GM12878 (cell line): ENCODE results near the gene ACOT6. TPM values are rescaled to one million over a fixed set of nuclear protein-coding genes. Genes with fewer than 3 reads are reported as not detected.
A peak's percentile ranks its signal among the peaks of the same experiment; 100 is the strongest.

ENCODE experiments used
- ATAC-seq: fragments of 200-7000 bp; cut with Tn5 transposase; 3 replicates; pipeline ENCODE4 v1.9.1; 2020; ENCODE audit warnings: mild to moderate bottlenecking, moderate library complexity
- BruUV-seq: library from RNA; stranded (reverse); fragments of 400-500 nt; replicated peaks from 2 replicates; lab custom pipeline; 2021; lab: Mats Ljungman, UMichigan
- CTCF ChIA-PET: fragments of 300-600 bp; sonication (Branson Sonifier 250); formaldehyde crosslinking; extraction: SDS; loops from one replicate; lab custom pipeline; 2021; ENCODE audit warnings: inconsistent platforms; lab: Yijun Ruan, JAX
- POLR2A ChIA-PET: fragments of 350-600 bp; formaldehyde crosslinking; extraction: SDS; loops from one replicate; lab custom pipeline; 2021; ENCODE audit warnings: inconsistent platforms; lab: Charles Lee
- RAD21 ChIA-PET: fragments of 300-600 bp; sonication (Branson Sonifier 250); formaldehyde crosslinking; loops from one replicate; lab custom pipeline; 2023; ENCODE audit warnings: antibody characterized with exemption; ENCODE audit not compliant: unreplicated experiment; lab: Charles Lee
- SMC1A ChIA-PET: fragments of 300-600 bp; sonication (Branson Sonifier 250); formaldehyde crosslinking; loops from one replicate; lab custom pipeline; 2023; ENCODE audit not compliant: unreplicated experiment, uncharacterized antibody; lab: Charles Lee
- DNase-seq: peaks from one replicate; pipeline ENCODE4 v3.0.0-alpha.2; 2011; ENCODE audit warnings: low read depth, low spot score
- FAIRE-seq: peaks from 3 replicates; lab custom pipeline; 2011; peaks lifted over from hg19 to GRCh38; lab: Jason Lieb, UNC
- H2AFZ ChIP-seq: 2 replicates; pipeline ENCODE4 v1.6.0; 2011; ENCODE audit warnings: low read depth, low read length, control low read depth; ENCODE audit not compliant: control insufficient read depth
- H3K27ac ChIP-seq: 2 replicates; pipeline ENCODE4 v1.5.1; 2011; ENCODE audit warnings: control low read depth; ENCODE audit not compliant: control insufficient read depth, insufficient read depth
- H3K27me3 ChIP-seq, 2 experiments: replicated peaks in 1 of 2; 2 replicates each; pipeline versions ENCODE4 v1.6.0 to v1.6.1; 2011; ENCODE audit warnings: low read length in 1 of 2; ENCODE audit not compliant: control insufficient read depth in 2 of 2, insufficient read depth in 2 of 2
- H3K36me3 ChIP-seq, 2 experiments: 2 replicates each; pipeline ENCODE4 v1.5.1; 2011; ENCODE audit warnings: low read length in 1 of 2; ENCODE audit not compliant: control insufficient read depth in 2 of 2, insufficient read depth in 2 of 2
- H3K4me1 ChIP-seq: 2 replicates; pipeline ENCODE4 v1.6.1; 2011; ENCODE audit warnings: mild to moderate bottlenecking, low read length, moderate library complexity, mixed read lengths; ENCODE audit not compliant: control insufficient read depth, insufficient read depth
- H3K4me2 ChIP-seq: 2 replicates; pipeline ENCODE4 v1.6.0; 2011; ENCODE audit warnings: control low read depth; ENCODE audit not compliant: control insufficient read depth, insufficient read depth
- H3K4me3 ChIP-seq: fragments of 200-600 bp; sonication (generic); 2 replicates; pipeline ENCODE4 v1.5.1; 2016
- H3K79me2 ChIP-seq: 2 replicates; pipeline ENCODE4 v1.6.0; 2011; ENCODE audit warnings: low read length; ENCODE audit not compliant: control insufficient read depth, insufficient read depth
- H3K9ac ChIP-seq: 2 replicates; pipeline ENCODE4 v1.8.0; 2011; ENCODE audit warnings: low read length, control low read depth, mixed read lengths; ENCODE audit not compliant: control insufficient read depth, insufficient read depth
- H3K9me3 ChIP-seq: replicated peaks from 3 replicates; pipeline ENCODE4 v1.5.1; 2011; ENCODE audit warnings: mild to moderate bottlenecking, low read length; ENCODE audit not compliant: control insufficient read depth, insufficient read depth
- H4K20me1 ChIP-seq: 2 replicates; pipeline ENCODE4 v1.6.0; 2011; ENCODE audit not compliant: control insufficient read depth, insufficient read depth
- WGBS: methylation state at CpG from one replicate; pipeline ENCODE4 v1.1.6; 2016; ENCODE audit warnings: low lambda C conversion rate; ENCODE audit not compliant: insufficient replicate concordance, insufficient coverage; ENCODE audit errors: missing lambda C conversion rate; 5-methylcytosine and 5-hydroxymethylcytosine counted together
- in situ Hi-C: fragments of 300-500 bp; cut with MboI; formaldehyde crosslinking; loops from 9 replicates; pipeline ENCODE4 v1.14.3; 2018; ENCODE audit warnings: mixed read lengths
- intact Hi-C: fragments of 100-400 bp; cut with micrococcal nuclease; formaldehyde crosslinking; loops from one replicate; pipeline ENCODE4 v1.14.2; 2022; ENCODE audit not compliant: unreplicated experiment
- polyA plus RNA-seq, 11 experiments: library from polyadenylated mRNA; depleted of rRNA in 4 of 11; unstranded in 6 of 11; stranded (reverse) in 5 of 11; fragments of >200 nt; fragmentation: Nextera tagmentation in 4 of 11; fragmentation: Illumina TruSeq in 1 of 11; extraction: Ambion mirVana in 4 of 11; extraction: Trizol in 1 of 11; gene quantifications; 1 replicate in 1 of 11; 2 replicates in 10 of 11; pipeline versions ENCODE4 v1.2.1 to v1.2.3, GENCODE V29; 2011 to 2016; ENCODE audit warnings: inconsistent platforms in 2 of 11, missing spikeins in 2 of 11, low read depth in 1 of 11
- total RNA-seq, 4 experiments: library from RNA; depleted of rRNA in 3 of 4; stranded (reverse); fragments of >200 nt in 3 of 4; fragmentation: Illumina TruSeq in 1 of 4; extraction: Trizol in 1 of 4; gene quantifications; 2 replicates each; pipeline versions ENCODE4 v1.2.1 to v1.2.3, GENCODE V29; 2013 to 2021
- TF ChIP-seq, protein P1 (sequence below): fragments of 450-650 bp; IDR thresholded peaks from 2 replicates; pipeline ENCODE4 v1.6.1; 2016; ENCODE audit warnings: mild to moderate bottlenecking, moderate library complexity, borderline replicate concordance
- TF ChIP-seq, protein P2 (sequence below), 3 experiments: IDR thresholded peaks in 2 of 3; conservative IDR thresholded peaks in 1 of 3; 2 replicates each; pipeline ENCODE4 v1.5.1; 2011; ENCODE audit warnings: low read depth in 3 of 3, low read length in 3 of 3, mild to moderate bottlenecking in 3 of 3, control low read depth in 2 of 3, moderate library complexity in 2 of 3, inconsistent platforms in 1 of 3, mixed read lengths in 1 of 3; ENCODE audit not compliant: control insufficient read depth in 2 of 3, insufficient read depth in 1 of 3; ENCODE audit errors: extremely low read depth in 1 of 3

The ACOT6 gene
- total and polyA plus RNA-seq, 10 of the 15 experiments (the other 5 are each of a cell fraction or from before 2014, with no cell fraction given) = not detected

DNA sequence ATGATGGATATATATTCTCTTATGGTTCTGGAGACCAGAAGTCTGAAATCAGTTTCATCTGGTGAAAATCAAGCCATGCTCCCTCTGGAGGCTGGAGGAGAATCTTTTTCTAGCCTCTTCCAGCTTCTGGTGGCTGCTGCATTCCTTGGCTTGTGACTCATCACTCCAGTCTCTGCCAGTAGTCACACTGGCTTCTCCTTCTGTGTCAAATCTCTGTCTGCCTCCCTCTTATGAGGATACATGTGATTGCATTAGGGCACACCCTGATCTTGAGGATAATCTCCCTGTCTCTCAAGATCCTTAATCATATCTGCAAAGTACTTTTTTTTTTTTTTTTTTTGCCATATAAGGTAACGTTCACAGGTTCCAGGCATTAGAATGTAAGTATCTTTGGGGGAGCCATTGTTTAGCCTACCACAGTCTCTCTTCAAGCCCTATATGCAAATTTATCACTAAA lies 50.2 kb downstream of the ACOT6 start:
- H3K4me3 ChIP-seq = no peak overlapping the region
- 0 out of 2 replicates have a peak overlapping the region, but pooled peaks have one; percentile 44 for H3K27ac ChIP-seq
- ChIA-PET CTCF (interaction anchor here (0.7 to 2.3 kb wide), 4 partner anchors 20 to 537 kb away, joined by 3 to 5 read pairs (median 4); no protein-coding TSS in a partner anchor), RAD21 (no interaction called here), POLR2A (interaction anchor here (1.0 kb wide), 1 partner anchor 12 kb away, joined by 3 read pairs; no protein-coding TSS in a partner anchor), SMC1A (interaction anchor here (0.7 to 1.8 kb wide), 5 partner anchors 9 to 350 kb away, joined by 3 to 6 read pairs (median 3); no protein-coding TSS in a partner anchor)
- H3K79me2 ChIP-seq = no peaks in the 10 kb centered on the region
- no TSS peak for BruUV-seq
- in situ Hi-C loops = no loop called here
- ATAC-seq = no peak
- H2AFZ ChIP-seq = no peak overlapping the region
- WGBS = 100% methylated on average over 1 of the region's 1 CpG
- no peak overlapping the region for H3K9ac ChIP-seq
- TF ChIP-seq, protein P1, sequence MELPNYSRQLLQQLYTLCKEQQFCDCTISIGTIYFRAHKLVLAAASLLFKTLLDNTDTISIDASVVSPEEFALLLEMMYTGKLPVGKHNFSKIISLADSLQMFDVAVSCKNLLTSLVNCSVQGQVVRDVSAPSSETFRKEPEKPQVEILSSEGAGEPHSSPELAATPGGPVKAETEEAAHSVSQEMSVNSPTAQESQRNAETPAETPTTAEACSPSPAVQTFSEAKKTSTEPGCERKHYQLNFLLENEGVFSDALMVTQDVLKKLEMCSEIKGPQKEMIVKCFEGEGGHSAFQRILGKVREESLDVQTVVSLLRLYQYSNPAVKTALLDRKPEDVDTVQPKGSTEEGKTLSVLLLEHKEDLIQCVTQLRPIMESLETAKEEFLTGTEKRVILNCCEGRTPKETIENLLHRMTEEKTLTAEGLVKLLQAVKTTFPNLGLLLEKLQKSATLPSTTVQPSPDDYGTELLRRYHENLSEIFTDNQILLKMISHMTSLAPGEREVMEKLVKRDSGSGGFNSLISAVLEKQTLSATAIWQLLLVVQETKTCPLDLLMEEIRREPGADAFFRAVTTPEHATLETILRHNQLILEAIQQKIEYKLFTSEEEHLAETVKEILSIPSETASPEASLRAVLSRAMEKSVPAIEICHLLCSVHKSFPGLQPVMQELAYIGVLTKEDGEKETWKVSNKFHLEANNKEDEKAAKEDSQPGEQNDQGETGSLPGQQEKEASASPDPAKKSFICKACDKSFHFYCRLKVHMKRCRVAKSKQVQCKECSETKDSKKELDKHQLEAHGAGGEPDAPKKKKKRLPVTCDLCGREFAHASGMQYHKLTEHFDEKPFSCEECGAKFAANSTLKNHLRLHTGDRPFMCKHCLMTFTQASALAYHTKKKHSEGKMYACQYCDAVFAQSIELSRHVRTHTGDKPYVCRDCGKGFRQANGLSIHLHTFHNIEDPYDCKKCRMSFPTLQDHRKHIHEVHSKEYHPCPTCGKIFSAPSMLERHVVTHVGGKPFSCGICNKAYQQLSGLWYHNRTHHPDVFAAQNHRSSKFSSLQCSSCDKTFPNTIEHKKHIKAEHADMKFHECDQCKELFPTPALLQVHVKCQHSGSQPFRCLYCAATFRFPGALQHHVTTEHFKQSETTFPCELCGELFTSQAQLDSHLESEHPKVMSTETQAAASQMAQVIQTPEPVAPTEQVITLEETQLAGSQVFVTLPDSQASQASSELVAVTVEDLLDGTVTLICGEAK = no peak
- TF ChIP-seq, protein P2, sequence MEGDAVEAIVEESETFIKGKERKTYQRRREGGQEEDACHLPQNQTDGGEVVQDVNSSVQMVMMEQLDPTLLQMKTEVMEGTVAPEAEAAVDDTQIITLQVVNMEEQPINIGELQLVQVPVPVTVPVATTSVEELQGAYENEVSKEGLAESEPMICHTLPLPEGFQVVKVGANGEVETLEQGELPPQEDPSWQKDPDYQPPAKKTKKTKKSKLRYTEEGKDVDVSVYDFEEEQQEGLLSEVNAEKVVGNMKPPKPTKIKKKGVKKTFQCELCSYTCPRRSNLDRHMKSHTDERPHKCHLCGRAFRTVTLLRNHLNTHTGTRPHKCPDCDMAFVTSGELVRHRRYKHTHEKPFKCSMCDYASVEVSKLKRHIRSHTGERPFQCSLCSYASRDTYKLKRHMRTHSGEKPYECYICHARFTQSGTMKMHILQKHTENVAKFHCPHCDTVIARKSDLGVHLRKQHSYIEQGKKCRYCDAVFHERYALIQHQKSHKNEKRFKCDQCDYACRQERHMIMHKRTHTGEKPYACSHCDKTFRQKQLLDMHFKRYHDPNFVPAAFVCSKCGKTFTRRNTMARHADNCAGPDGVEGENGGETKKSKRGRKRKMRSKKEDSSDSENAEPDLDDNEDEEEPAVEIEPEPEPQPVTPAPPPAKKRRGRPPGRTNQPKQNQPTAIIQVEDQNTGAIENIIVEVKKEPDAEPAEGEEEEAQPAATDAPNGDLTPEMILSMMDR (IDR thresholded peaks at IDR 0.05 in 2 of 3, conservative IDR thresholded peaks at IDR 0.05 in 1 of 3; ENCODE audit: control insufficient read depth in 2 of 3, extremely low read depth in 1 of 3, insufficient read depth in 1 of 3, low read depth in 3 of 3, low read length in 3 of 3) = 0 out of 6 replicates have a peak, but pooled peaks of 2 of the 3 experiments have one; percentile 2 to 4
- H3K4me2 ChIP-seq = no peak overlapping the region
- H4K20me1 ChIP-seq = no peaks in the 10 kb centered on the region
- H3K36me3 ChIP-seq = no peaks in the 10 kb centered on the region
- H3K9me3 ChIP-seq = no peaks in the 10 kb centered on the region
- no peaks in the 10 kb centered on the region; the same call in 1 of the 2 replicates for H3K4me1 ChIP-seq
- FAIRE-seq = no peak
- no peaks in the 10 kb centered on the region for H3K27me3 ChIP-seq
- intact Hi-C loops = loop anchor here (5.0 kb wide), 1 partner anchor 35 kb away; no protein-coding TSS in a partner anchor
- no peak for DNase-seq
